GM12878 (cell line): ENCODE measurements around the gene RRAD. TPM values are rescaled to one million over a fixed set of nuclear protein-coding genes. Genes with fewer than 3 reads are reported as not detected.

Source experiments
- ATAC-seq: fragments of 200-7000 bp; cut with Tn5 transposase; 3 replicates; pipeline ENCODE4 v1.9.1; 2020; ENCODE audit warnings: mild to moderate bottlenecking, moderate library complexity
- BruUV-seq: library from RNA; stranded (reverse); fragments of 400-500 nt; replicated peaks from 2 replicates; lab custom pipeline; 2021; lab: Mats Ljungman, UMichigan
- CTCF ChIA-PET: fragments of 300-600 bp; sonication (Branson Sonifier 250); formaldehyde crosslinking; extraction: SDS; loops from one replicate; lab custom pipeline; 2021; ENCODE audit warnings: inconsistent platforms; lab: Yijun Ruan, JAX
- POLR2A ChIA-PET: fragments of 350-600 bp; formaldehyde crosslinking; extraction: SDS; loops from one replicate; lab custom pipeline; 2021; ENCODE audit warnings: inconsistent platforms; lab: Charles Lee
- RAD21 ChIA-PET: fragments of 300-600 bp; sonication (Branson Sonifier 250); formaldehyde crosslinking; loops from one replicate; lab custom pipeline; 2023; ENCODE audit warnings: antibody characterized with exemption; ENCODE audit not compliant: unreplicated experiment; lab: Charles Lee
- SMC1A ChIA-PET: fragments of 300-600 bp; sonication (Branson Sonifier 250); formaldehyde crosslinking; loops from one replicate; lab custom pipeline; 2023; ENCODE audit not compliant: unreplicated experiment, uncharacterized antibody; lab: Charles Lee
- DNase-seq: peaks from one replicate; pipeline ENCODE4 v3.0.0-alpha.2; 2011; ENCODE audit warnings: low read depth, low spot score
- FAIRE-seq: peaks from 3 replicates; lab custom pipeline; 2011; peaks lifted over from hg19 to GRCh38; lab: Jason Lieb, UNC
- H2AFZ ChIP-seq: 2 replicates; pipeline ENCODE4 v1.6.0; 2011; ENCODE audit warnings: low read depth, low read length, control low read depth; ENCODE audit not compliant: control insufficient read depth
- H3K27ac ChIP-seq: 2 replicates; pipeline ENCODE4 v1.5.1; 2011; ENCODE audit warnings: control low read depth; ENCODE audit not compliant: control insufficient read depth, insufficient read depth
- H3K27me3 ChIP-seq, 2 experiments: replicated peaks in 1 of 2; 2 replicates each; pipeline versions ENCODE4 v1.6.0 to v1.6.1; 2011; ENCODE audit warnings: low read length in 1 of 2; ENCODE audit not compliant: control insufficient read depth in 2 of 2, insufficient read depth in 2 of 2
- H3K36me3 ChIP-seq, 2 experiments: 2 replicates each; pipeline ENCODE4 v1.5.1; 2011; ENCODE audit warnings: low read length in 1 of 2; ENCODE audit not compliant: control insufficient read depth in 2 of 2, insufficient read depth in 2 of 2
- H3K4me1 ChIP-seq: 2 replicates; pipeline ENCODE4 v1.6.1; 2011; ENCODE audit warnings: mild to moderate bottlenecking, low read length, moderate library complexity, mixed read lengths; ENCODE audit not compliant: control insufficient read depth, insufficient read depth
- H3K4me2 ChIP-seq: 2 replicates; pipeline ENCODE4 v1.6.0; 2011; ENCODE audit warnings: control low read depth; ENCODE audit not compliant: control insufficient read depth, insufficient read depth
- H3K4me3 ChIP-seq: fragments of 200-600 bp; sonication (generic); 2 replicates; pipeline ENCODE4 v1.5.1; 2016
- H3K79me2 ChIP-seq: 2 replicates; pipeline ENCODE4 v1.6.0; 2011; ENCODE audit warnings: low read length; ENCODE audit not compliant: control insufficient read depth, insufficient read depth
- H3K9ac ChIP-seq: 2 replicates; pipeline ENCODE4 v1.8.0; 2011; ENCODE audit warnings: low read length, control low read depth, mixed read lengths; ENCODE audit not compliant: control insufficient read depth, insufficient read depth
- H3K9me3 ChIP-seq: replicated peaks from 3 replicates; pipeline ENCODE4 v1.5.1; 2011; ENCODE audit warnings: mild to moderate bottlenecking, low read length; ENCODE audit not compliant: control insufficient read depth, insufficient read depth
- H4K20me1 ChIP-seq: 2 replicates; pipeline ENCODE4 v1.6.0; 2011; ENCODE audit not compliant: control insufficient read depth, insufficient read depth
- BRCA1 ChIP-seq: IDR thresholded peaks from 2 replicates; pipeline ENCODE4 v1.6.1; 2011; ENCODE audit warnings: low read depth, low read length, improper control_type of control experiment
- CBX5 ChIP-seq: sonication (generic); IDR thresholded peaks from 2 replicates; pipeline ENCODE4 v1.6.1; 2016; ENCODE audit warnings: low read depth, moderate library complexity, mild to moderate bottlenecking, inconsistent platforms
- CREM ChIP-seq: IDR thresholded peaks from 2 replicates; pipeline ENCODE4 v1.6.1; 2014; ENCODE audit warnings: antibody characterized with exemption, low read depth
- ELK1 ChIP-seq: IDR thresholded peaks from 2 replicates; pipeline ENCODE4 v1.6.1; 2012; ENCODE audit warnings: low read depth, low read length, improper control_type of control experiment
- ESRRA ChIP-seq: IDR thresholded peaks from 2 replicates; pipeline ENCODE4 v1.6.1; 2012; ENCODE audit warnings: mild to moderate bottlenecking, low read length, improper control_type of control experiment
- HDAC2 ChIP-seq: fragments of 200-600 bp; sonication (generic); IDR thresholded peaks from 2 replicates; pipeline ENCODE4 v1.6.1; 2017
- IRF4 ChIP-seq: IDR thresholded peaks from 2 replicates; pipeline ENCODE4 v1.6.1; 2011; ENCODE audit warnings: low read depth, low read length
- KAT2A ChIP-seq: conservative IDR thresholded peaks from 2 replicates; pipeline ENCODE4 v1.6.1; 2011; ENCODE audit warnings: low read depth, low read length; ENCODE audit not compliant: control insufficient read depth
- KDM1A ChIP-seq: fragments of 200-600 bp; sonication (generic); IDR thresholded peaks from 2 replicates; pipeline ENCODE4 v1.6.1; 2016; ENCODE audit warnings: borderline replicate concordance
- SREBF1 ChIP-seq: IDR thresholded peaks from 2 replicates; pipeline ENCODE4 v1.6.1; 2012; ENCODE audit warnings: mild to moderate bottlenecking, low read length
- TCF12 ChIP-seq: IDR thresholded peaks from 2 replicates; pipeline ENCODE4 v1.6.1; 2011; ENCODE audit warnings: low read depth, mild to moderate bottlenecking, low read length
- YBX1 ChIP-seq: fragments of 450-650 bp; IDR thresholded peaks from 2 replicates; pipeline ENCODE4 v1.6.1; 2016; ENCODE audit warnings: antibody characterized with exemption
- WGBS: methylation state at CpG from one replicate; pipeline ENCODE4 v1.1.6; 2016; ENCODE audit warnings: low lambda C conversion rate; ENCODE audit not compliant: insufficient replicate concordance, insufficient coverage; ENCODE audit errors: missing lambda C conversion rate; 5-methylcytosine and 5-hydroxymethylcytosine counted together
- in situ Hi-C: fragments of 300-500 bp; cut with MboI; formaldehyde crosslinking; loops from 9 replicates; pipeline ENCODE4 v1.14.3; 2018; ENCODE audit warnings: mixed read lengths
- intact Hi-C: fragments of 100-400 bp; cut with micrococcal nuclease; formaldehyde crosslinking; loops from one replicate; pipeline ENCODE4 v1.14.2; 2022; ENCODE audit not compliant: unreplicated experiment
- polyA plus RNA-seq, 11 experiments: library from polyadenylated mRNA; depleted of rRNA in 4 of 11; unstranded in 6 of 11; stranded (reverse) in 5 of 11; fragments of >200 nt; fragmentation: Nextera tagmentation in 4 of 11; fragmentation: Illumina TruSeq in 1 of 11; extraction: Ambion mirVana in 4 of 11; extraction: Trizol in 1 of 11; gene quantifications; 1 replicate in 1 of 11; 2 replicates in 10 of 11; pipeline versions ENCODE4 v1.2.1 to v1.2.3, GENCODE V29; 2011 to 2016; ENCODE audit warnings: inconsistent platforms in 2 of 11, missing spikeins in 2 of 11, low read depth in 1 of 11
- total RNA-seq, 4 experiments: library from RNA; depleted of rRNA in 3 of 4; stranded (reverse); fragments of >200 nt in 3 of 4; fragmentation: Illumina TruSeq in 1 of 4; extraction: Trizol in 1 of 4; gene quantifications; 2 replicates each; pipeline versions ENCODE4 v1.2.1 to v1.2.3, GENCODE V29; 2013 to 2021
- TF ChIP-seq, protein P1 (sequence below): fragments of 450-650 bp; IDR thresholded peaks from 2 replicates; pipeline ENCODE4 v1.6.1; 2017; ENCODE audit warnings: mild to moderate bottlenecking, moderate library complexity

The RRAD gene
- total and polyA plus RNA-seq, 10 of the 15 experiments (the other 5 are each of a cell fraction or from before 2014, with no cell fraction given) = 0.11 to 8.5 (median 2.8) TPM

DNA sequence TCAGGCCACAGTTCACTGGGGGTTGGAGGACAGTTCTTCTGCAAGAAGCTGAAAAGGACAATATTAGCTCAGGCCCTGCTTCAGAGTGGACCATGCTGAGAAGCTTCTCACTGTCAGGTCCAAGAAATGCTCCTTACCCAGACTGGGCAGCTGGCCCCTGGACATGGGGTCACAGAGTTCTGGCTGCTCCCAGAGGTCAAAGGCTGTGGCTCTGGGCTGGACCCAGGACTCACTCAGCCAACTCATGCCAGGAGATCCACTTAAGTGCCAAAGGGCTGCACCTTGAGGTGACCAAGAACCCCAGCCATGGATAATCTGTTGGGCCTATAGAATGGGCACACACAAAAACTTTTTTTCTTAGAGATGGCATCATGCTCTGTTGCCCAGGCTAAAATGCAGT, 14.0 kb upstream of the RRAD start:
- in situ Hi-C loops = loop anchor here (10.0 kb wide), 1 partner anchor 55 kb away; no protein-coding TSS in a partner anchor
- H3K79me2 ChIP-seq = peaks cover 16% of the 10 kb centered on the region
- H3K4me2 ChIP-seq = no peak overlapping the region
- ATAC-seq = no peak
- no peaks in the 10 kb centered on the region for H3K27me3 ChIP-seq
- H3K27ac ChIP-seq = no peak overlapping the region
- TF ChIP-seq IRF4 (no peak), BRCA1 (no peak), KDM1A (no peak), ELK1 (no peak), YBX1 (no peak)
- ChIA-PET RAD21 (no interaction called here), SMC1A (no interaction called here), POLR2A (no interaction called here), CTCF (no interaction called here)
- H3K36me3 ChIP-seq = peaks cover 2 to 3% of the 10 kb centered on the region in 2 experiments
- H3K4me3 ChIP-seq = no peak overlapping the region
- FAIRE-seq = no peak
- H2AFZ ChIP-seq = no peak overlapping the region
- H3K4me1 ChIP-seq = peaks cover 7% of the 10 kb centered on the region
- intact Hi-C loops = no loop called here
- DNase-seq = no peak
- H3K9me3 ChIP-seq = no peaks in the 10 kb centered on the region
- BruUV-seq = no TSS peak
- no peak overlapping the region for H3K9ac ChIP-seq
- no peaks in the 10 kb centered on the region for H4K20me1 ChIP-seq

GRCh38 chr16:66937725-66938337, 12.5 kb upstream of the RRAD start:
- ChIA-PET SMC1A (no interaction called here), POLR2A (no interaction called here), RAD21 (no interaction called here), CTCF (interaction anchor here (2.1 kb wide), 1 partner anchor 43 kb away, joined by 6 read pairs; no protein-coding TSS in a partner anchor)
- no peak for ATAC-seq
- intact Hi-C loops = no loop called here
- WGBS = 98% methylated on average over 10 of the region's 10 CpGs
- H3K9me3 ChIP-seq = no peaks in the 10 kb centered on the region
- H3K9ac ChIP-seq = no peak overlapping the region
- BruUV-seq = no TSS peak
- no peaks in the 10 kb centered on the region for H3K27me3 ChIP-seq
- no peak for FAIRE-seq
- peaks cover 30% of the 10 kb centered on the region for H3K79me2 ChIP-seq
- H4K20me1 ChIP-seq = no peaks in the 10 kb centered on the region
- peaks cover 7% of the 10 kb centered on the region for H3K4me1 ChIP-seq
- peaks cover 2 to 3% of the 10 kb centered on the region in 2 experiments for H3K36me3 ChIP-seq
- no peak overlapping the region for H3K27ac ChIP-seq
- H3K4me2 ChIP-seq = no peak overlapping the region
- H2AFZ ChIP-seq = no peak overlapping the region
- in situ Hi-C loops = loop anchor here (10.0 kb wide), 1 partner anchor 57 kb away; no protein-coding TSS in a partner anchor
- no peak for DNase-seq
- H3K4me3 ChIP-seq = no peak overlapping the region
- TF ChIP-seq SREBF1 (no peak), YBX1 (no peak), CBX5 (no peak), ESRRA (no peak), HDAC2 (no peak), TCF12 (no peak), KAT2A (no peak), CREM (no peak)
- TF ChIP-seq, protein P1, sequence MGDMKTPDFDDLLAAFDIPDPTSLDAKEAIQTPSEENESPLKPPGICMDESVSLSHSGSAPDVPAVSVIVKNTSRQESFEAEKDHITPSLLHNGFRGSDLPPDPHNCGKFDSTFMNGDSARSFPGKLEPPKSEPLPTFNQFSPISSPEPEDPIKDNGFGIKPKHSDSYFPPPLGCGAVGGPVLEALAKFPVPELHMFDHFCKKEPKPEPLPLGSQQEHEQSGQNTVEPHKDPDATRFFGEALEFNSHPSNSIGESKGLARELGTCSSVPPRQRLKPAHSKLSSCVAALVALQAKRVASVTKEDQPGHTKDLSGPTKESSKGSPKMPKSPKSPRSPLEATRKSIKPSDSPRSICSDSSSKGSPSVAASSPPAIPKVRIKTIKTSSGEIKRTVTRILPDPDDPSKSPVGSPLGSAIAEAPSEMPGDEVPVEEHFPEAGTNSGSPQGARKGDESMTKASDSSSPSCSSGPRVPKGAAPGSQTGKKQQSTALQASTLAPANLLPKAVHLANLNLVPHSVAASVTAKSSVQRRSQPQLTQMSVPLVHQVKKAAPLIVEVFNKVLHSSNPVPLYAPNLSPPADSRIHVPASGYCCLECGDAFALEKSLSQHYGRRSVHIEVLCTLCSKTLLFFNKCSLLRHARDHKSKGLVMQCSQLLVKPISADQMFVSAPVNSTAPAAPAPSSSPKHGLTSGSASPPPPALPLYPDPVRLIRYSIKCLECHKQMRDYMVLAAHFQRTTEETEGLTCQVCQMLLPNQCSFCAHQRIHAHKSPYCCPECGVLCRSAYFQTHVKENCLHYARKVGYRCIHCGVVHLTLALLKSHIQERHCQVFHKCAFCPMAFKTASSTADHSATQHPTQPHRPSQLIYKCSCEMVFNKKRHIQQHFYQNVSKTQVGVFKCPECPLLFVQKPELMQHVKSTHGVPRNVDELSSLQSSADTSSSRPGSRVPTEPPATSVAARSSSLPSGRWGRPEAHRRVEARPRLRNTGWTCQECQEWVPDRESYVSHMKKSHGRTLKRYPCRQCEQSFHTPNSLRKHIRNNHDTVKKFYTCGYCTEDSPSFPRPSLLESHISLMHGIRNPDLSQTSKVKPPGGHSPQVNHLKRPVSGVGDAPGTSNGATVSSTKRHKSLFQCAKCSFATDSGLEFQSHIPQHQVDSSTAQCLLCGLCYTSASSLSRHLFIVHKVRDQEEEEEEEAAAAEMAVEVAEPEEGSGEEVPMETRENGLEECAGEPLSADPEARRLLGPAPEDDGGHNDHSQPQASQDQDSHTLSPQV = no peak
